ENCODE results near the gene CLDN9.

Gene CLDN9

GRCh38 chr16:3057181-3058138, 44.7 kb downstream of the CLDN9 start:
- no peak for DNase-seq (ENCODE audit: low spot score)
- no peak for TF ChIP-seq CTCF (IDR thresholded peaks at IDR 0.05; ENCODE audit: extremely low read depth, missing control alignments)

GRCh38 chr16:3058139-3059030, 45.7 kb downstream of the CLDN9 start:
- peak; percentile 69 for TF ChIP-seq CTCF (IDR thresholded peaks at IDR 0.05; ENCODE audit: extremely low read depth, missing control alignments)
- peak; percentile 85 for DNase-seq (ENCODE audit: low spot score)

- DNase-seq (ENCODE audit: low spot score): peak; percentile 97
- peak; percentile 97 for TF ChIP-seq CTCF (IDR thresholded peaks at IDR 0.05; ENCODE audit: extremely low read depth, missing control alignments)
Observed at GRCh38 chr16:3059041-3059722, 46.5 kb downstream of the CLDN9 start.

- TF ChIP-seq CTCF (IDR thresholded peaks at IDR 0.05; ENCODE audit: extremely low read depth, missing control alignments): no peak
- no peak for DNase-seq (ENCODE audit: low spot score)
Observed at GRCh38 chr16:3059723-3060242, 47.1 kb downstream of the CLDN9 start.

- TF ChIP-seq CTCF (IDR thresholded peaks at IDR 0.05; ENCODE audit: extremely low read depth, missing control alignments): no peak
- DNase-seq (ENCODE audit: low spot score): no peak
Observed at GRCh38 chr16:3060339-3061127, 47.8 kb downstream of the CLDN9 start.

GRCh38 chr16:3062553-3062952, 49.8 kb downstream of the CLDN9 start:
- no peak for TF ChIP-seq CTCF (IDR thresholded peaks at IDR 0.05; ENCODE audit: extremely low read depth, missing control alignments)
- no peak for DNase-seq (ENCODE audit: low spot score)

All from GM20000 (cell line).